HepG2 (cell line): Measurements from ENCODE around the gene ABHD1. TPM values are rescaled to one million over a fixed set of nuclear protein-coding genes. Genes with fewer than 3 reads are reported as not detected.

Experiments
- CCDC6 ChIP-seq: sonication (generic); formaldehyde crosslinking; IDR thresholded peaks from 2 replicates; pipeline ENCODE4 v1.8.1; 2022; ENCODE audit warnings: mild to moderate bottlenecking, missing genetic modification reagents, moderate library complexity
- CHD4 ChIP-seq: fragments of 200-600 bp; sonication (generic); IDR thresholded peaks from 2 replicates; pipeline ENCODE4 v1.7.0; 2017; ENCODE audit warnings: mild to moderate bottlenecking, low read length, borderline replicate concordance
- FOXM1 ChIP-seq: sonication (generic); formaldehyde crosslinking; IDR thresholded peaks from 2 replicates; pipeline ENCODE4 v1.5.0; 2020; ENCODE audit warnings: missing genetic modification reagents
- FUBP1 ChIP-seq: sonication (generic); formaldehyde crosslinking; IDR thresholded peaks from 2 replicates; pipeline ENCODE4 v1.5.1; 2020; ENCODE audit warnings: missing genetic modification reagents, mild to moderate bottlenecking, borderline replicate concordance
- HDAC2 ChIP-seq: sonication (generic); formaldehyde crosslinking; IDR thresholded peaks from 2 replicates; pipeline ENCODE4 v1.4.0; 2020; ENCODE audit warnings: missing genetic modification reagents
- HNF1B ChIP-seq: sonication (generic); formaldehyde crosslinking; IDR thresholded peaks from 2 replicates; pipeline ENCODE4 v1.5.1; 2020; ENCODE audit warnings: mild to moderate bottlenecking, moderate library complexity, missing genetic modification reagents
- KLF6 ChIP-seq: IDR thresholded peaks from 2 replicates; pipeline ENCODE4 v1.8.0; 2016; ENCODE audit warnings: missing biosample characterization, missing genetic modification reagents
- MAFG ChIP-seq: sonication (generic); formaldehyde crosslinking; IDR thresholded peaks from 2 replicates; pipeline ENCODE4 v1.5.1; 2020; ENCODE audit warnings: mild to moderate bottlenecking, missing genetic modification reagents
- PLRG1 ChIP-seq: fragments of 450-650 bp; conservative IDR thresholded peaks from 2 replicates; pipeline ENCODE4 v1.6.1; 2016
- PRMT3 ChIP-seq: sonication (generic); formaldehyde crosslinking; IDR thresholded peaks from 2 replicates; pipeline ENCODE4 v1.8.1; 2022; ENCODE audit warnings: low read depth, mild to moderate bottlenecking, moderate library complexity, missing genetic modification reagents, borderline replicate concordance
- RFX3 ChIP-seq: IDR thresholded peaks from 2 replicates; pipeline ENCODE4 v1.6.1; 2016; ENCODE audit warnings: missing biosample characterization, missing genetic modification reagents
- SMAD9 ChIP-seq: sonication (generic); formaldehyde crosslinking; IDR thresholded peaks from 2 replicates; pipeline ENCODE4 v1.5.1; 2020; ENCODE audit warnings: mild to moderate bottlenecking, missing genetic modification reagents
- STAG1 ChIP-seq: sonication (generic); formaldehyde crosslinking; IDR thresholded peaks from 2 replicates; pipeline ENCODE4 v1.4.0; 2020; ENCODE audit warnings: missing genetic modification reagents
- TCF7L2 ChIP-seq: IDR thresholded peaks from 2 replicates; pipeline ENCODE4 v1.6.1; 2011; ENCODE audit warnings: mild to moderate bottlenecking, low read depth, low read length, moderate library complexity
- TERF1 ChIP-seq: sonication (generic); formaldehyde crosslinking; IDR thresholded peaks from 2 replicates; pipeline ENCODE4 v1.8.0; 2022; ENCODE audit warnings: mild to moderate bottlenecking, missing genetic modification reagents, moderate library complexity
- ZBTB21 ChIP-seq: sonication (generic); formaldehyde crosslinking; IDR thresholded peaks from 2 replicates; pipeline ENCODE4 v1.4.0; 2020; ENCODE audit warnings: missing genetic modification reagents
- ZBTB44 ChIP-seq: sonication (generic); formaldehyde crosslinking; IDR thresholded peaks from 2 replicates; pipeline ENCODE4 v1.4.0; 2020; ENCODE audit warnings: missing genetic modification reagents
- ZBTB46 ChIP-seq: sonication (generic); formaldehyde crosslinking; IDR thresholded peaks from 2 replicates; pipeline ENCODE4 v1.4.0; 2020; ENCODE audit warnings: mild to moderate bottlenecking, missing genetic modification reagents, borderline replicate concordance
- ZBTB7B ChIP-seq: sonication (generic); formaldehyde crosslinking; IDR thresholded peaks from 2 replicates; pipeline ENCODE4 v1.4.0; 2020; ENCODE audit warnings: missing genetic modification reagents
- ZFP41 ChIP-seq: sonication (generic); formaldehyde crosslinking; IDR thresholded peaks from 2 replicates; pipeline ENCODE4 v1.4.0; 2020; ENCODE audit warnings: mild to moderate bottlenecking, missing genetic modification reagents, borderline replicate concordance
- ZNF180 ChIP-seq: sonication (generic); formaldehyde crosslinking; IDR thresholded peaks from 2 replicates; pipeline ENCODE4 v1.4.0; 2020; ENCODE audit warnings: low read depth, missing genetic modification reagents, borderline replicate concordance
- ZNF335 ChIP-seq: sonication (generic); formaldehyde crosslinking; IDR thresholded peaks from 2 replicates; pipeline ENCODE4 v1.4.0; 2020; ENCODE audit warnings: missing genetic modification reagents
- ZNF7 ChIP-seq: IDR thresholded peaks from 2 replicates; pipeline ENCODE4 v1.6.1; 2016; ENCODE audit warnings: missing biosample characterization, missing genetic modification reagents
- polyA plus RNA-seq, 8 experiments: library from polyadenylated mRNA; depleted of rRNA in 3 of 8; stranded (reverse) in 7 of 8; unstranded in 1 of 8; fragments of >200 nt; fragmentation: Illumina TruSeq in 4 of 8; extraction: Trizol in 4 of 8; gene quantifications; 2 replicates each; pipeline versions ENCODE4 v1.2.1 to v1.2.3, GENCODE V29; 2011 to 2016; ENCODE audit warnings: low read depth in 4 of 8, missing spikeins in 1 of 8, mixed read lengths in 1 of 8; ENCODE audit not compliant: insufficient read depth in 1 of 8
- total RNA-seq, 5 experiments: library from RNA; depleted of rRNA; stranded (reverse); fragments of >200 nt; fragmentation: Illumina TruSeq; extraction: Trizol; gene quantifications; 2 replicates each; pipeline ENCODE4 v1.2.3, GENCODE V29; 2016; ENCODE audit warnings: low read depth in 1 of 5

Gene ABHD1
- total and polyA plus RNA-seq, 2 of the 13 experiments (the other 11 are each of a cell fraction or from before 2014, with no cell fraction given), result 0.04 to 0.81 TPM

- TF ChIP-seq PRMT3 (CRISPR knock-in tag) (no peak; the same call in 1 of the 2 replicates), TERF1 (CRISPR knock-in tag) (no peak), KLF6 (CRISPR knock-in tag) (peak; percentile 65; the same call in 1 of the 2 replicates), ZBTB21 (CRISPR knock-in tag) (0 out of 2 replicates have a peak, but pooled peaks have one; percentile 6), STAG1 (CRISPR knock-in tag) (peak; percentile 74), ZNF7 (CRISPR knock-in tag) (no peak), MAFG (peak; percentile 60; the same call in 1 of the 2 replicates), HDAC2 (CRISPR knock-in tag) (peak; percentile 78), ZNF335 (CRISPR knock-in tag) (peak; percentile 61; the same call in 1 of the 2 replicates), RFX3 (CRISPR knock-in tag) (no peak), TCF7L2 (no peak), ZNF180 (CRISPR knock-in tag) (no peak), CHD4 (no peak), ZBTB44 (CRISPR knock-in tag) (no peak; the same call in 1 of the 2 replicates), ZBTB7B (peak; percentile 72; the same call in 1 of the 2 replicates), ZBTB46 (CRISPR knock-in tag) (no peak; the same call in 1 of the 2 replicates), FUBP1 (CRISPR knock-in tag) (0 out of 2 replicates have a peak, but pooled peaks have one; percentile 24), HNF1B (CRISPR knock-in tag) (peak; percentile 75), PLRG1 (no peak), SMAD9 (CRISPR knock-in tag) (0 out of 2 replicates have a peak, but pooled peaks have one; percentile 69), CCDC6 (CRISPR knock-in tag) (peak; percentile 89; the same call in 1 of the 2 replicates), FOXM1 (CRISPR knock-in tag) (no peak), ZFP41 (CRISPR knock-in tag) (no peak)
Measured at GRCh38 chr2:27086090-27086723, 37.4 kb upstream of the ABHD1 start (continued).
